GM23338 (cell line): ENCODE data around the gene UBAC1. TPM values are rescaled to one million over a fixed set of nuclear protein-coding genes. Genes with fewer than 3 reads are reported as not detected.
A peak's percentile ranks its signal among the peaks of the same experiment; 100 is the strongest.
"Not testable (repeated sequence)": the region's sequence is repeated elsewhere in the genome, so short reads cannot be mapped to it uniquely, and the experiment has no call there.

ENCODE experiments used
- ATAC-seq: fragments of 200-7000 bp; cut with Tn5 transposase; 3 replicates; pipeline ENCODE4 v1.9.1; 2020
- DNase-seq: peaks from one replicate; pipeline ENCODE4 v3.0.0-alpha.2; 2015; ENCODE audit warnings: low spot score
- H2AFZ ChIP-seq: fragments of 200-600 bp; sonication (generic); 2 replicates; pipeline ENCODE4 v1.8.0; 2016; ENCODE audit warnings: antibody characterized with exemption, mild to moderate bottlenecking, moderate library complexity
- H3F3A ChIP-seq: fragments of 200-600 bp; sonication (generic); replicated peaks from 2 replicates; pipeline ENCODE4 v1.8.0; 2017; ENCODE audit warnings: antibody characterized with exemption, mixed run types, low read depth
- H3K27ac ChIP-seq: fragments of 200-600 bp; sonication (generic); 2 replicates; pipeline ENCODE4 v1.6.1; 2016; ENCODE audit warnings: low read depth
- H3K27me3 ChIP-seq: fragments of 200-600 bp; sonication (generic); 2 replicates; pipeline ENCODE4 v1.8.0; 2016; ENCODE audit warnings: mild to moderate bottlenecking, mixed run types, moderate library complexity; ENCODE audit not compliant: insufficient read depth
- H3K36me3 ChIP-seq: fragments of 200-600 bp; sonication (generic); 2 replicates; pipeline ENCODE4 v1.8.0; 2016; ENCODE audit warnings: mild to moderate bottlenecking; ENCODE audit not compliant: insufficient read depth
- H3K4me1 ChIP-seq: fragments of 200-600 bp; sonication (generic); 2 replicates; pipeline ENCODE4 v1.8.0; 2016; ENCODE audit warnings: mild to moderate bottlenecking, moderate library complexity; ENCODE audit not compliant: insufficient read depth
- H3K4me2 ChIP-seq: fragments of 200-600 bp; sonication (generic); 2 replicates; pipeline ENCODE4 v1.7.1; 2017; ENCODE audit warnings: mixed run types
- H3K4me3 ChIP-seq: fragments of 200-600 bp; sonication (generic); 2 replicates; pipeline ENCODE4 v1.6.1; 2016; ENCODE audit warnings: mixed run types
- H3K79me2 ChIP-seq: fragments of 200-600 bp; sonication (generic); replicated peaks from 2 replicates; pipeline ENCODE4 v1.8.0; 2017; ENCODE audit warnings: mild to moderate bottlenecking; ENCODE audit not compliant: insufficient read depth
- H3K9me2 ChIP-seq: fragments of 200-600 bp; sonication (generic); 2 replicates; pipeline ENCODE4 v1.8.0; 2017; ENCODE audit not compliant: insufficient read depth
- H4K20me1 ChIP-seq: fragments of 200-600 bp; sonication (generic); replicated peaks from 2 replicates; pipeline ENCODE4 v1.8.0; 2017; ENCODE audit warnings: mild to moderate bottlenecking; ENCODE audit not compliant: insufficient read depth
- H3K27ac Mint-ChIP-seq: 2 replicates; pipeline ENCODE4 v1.8.0; 2020; ENCODE audit warnings: inconsistent platforms, mild to moderate bottlenecking, moderate library complexity, mixed read lengths
- H3K27me3 Mint-ChIP-seq: 3 replicates; pipeline ENCODE4 v1.8.0; 2022; ENCODE audit warnings: low read depth, mild to moderate bottlenecking, moderate library complexity, mixed read lengths, inconsistent platforms; ENCODE audit not compliant: insufficient read depth, poor library complexity
- H3K36me3 Mint-ChIP-seq: 3 replicates; pipeline ENCODE4 v1.8.0; 2021; ENCODE audit warnings: low read depth, mild to moderate bottlenecking, inconsistent platforms, moderate library complexity, mixed read lengths
- H3K4me1 Mint-ChIP-seq: 3 replicates; pipeline ENCODE4 v1.8.0; 2020; ENCODE audit warnings: mild to moderate bottlenecking, inconsistent platforms, mixed read lengths
- H3K4me3 Mint-ChIP-seq: 3 replicates; pipeline ENCODE4 v1.8.0; 2021; ENCODE audit warnings: moderate library complexity, mild to moderate bottlenecking, inconsistent platforms, mixed read lengths
- H3K9me3 Mint-ChIP-seq: 3 replicates; pipeline ENCODE4 v1.8.0; 2020; ENCODE audit warnings: moderate library complexity, mild to moderate bottlenecking, inconsistent platforms, mixed read lengths
- CREB1 ChIP-seq: fragments of 250-450 bp; sonication (Bioruptor Pico); IDR thresholded peaks from 2 replicates; pipeline ENCODE4 v1.5.0; 2020; ENCODE audit warnings: low read depth, mild to moderate bottlenecking, moderate library complexity
- EZH2phosphoT487 ChIP-seq: fragments of 200-600 bp; sonication (generic); IDR thresholded peaks from one replicate; pipeline ENCODE4 v1.8.1; 2018; ENCODE audit warnings: antibody characterized with exemption; ENCODE audit not compliant: unreplicated experiment
- JUNB ChIP-seq: IDR thresholded peaks from one replicate; pipeline ENCODE4 v1.6.1; 2016; ENCODE audit warnings: antibody characterized with exemption; ENCODE audit not compliant: unreplicated experiment
- NANOG ChIP-seq: IDR thresholded peaks from 2 replicates; pipeline ENCODE4 v1.6.1; 2016; ENCODE audit warnings: antibody characterized with exemption, borderline replicate concordance
- POLR2AphosphoS5 ChIP-seq: IDR thresholded peaks from 2 replicates; pipeline ENCODE4 v1.6.1; 2016; ENCODE audit warnings: antibody characterized with exemption, low read depth
- STAT1 ChIP-seq: IDR thresholded peaks from one replicate; pipeline ENCODE4 v1.6.1; 2016; ENCODE audit warnings: antibody characterized with exemption; ENCODE audit not compliant: unreplicated experiment
- ZNF331 ChIP-seq: fragments of 250-450 bp; sonication (Bioruptor Pico); IDR thresholded peaks from 2 replicates; pipeline ENCODE4 v1.5.0; 2020; ENCODE audit warnings: low read depth, mild to moderate bottlenecking, moderate library complexity
- polyA plus RNA-seq: library from polyadenylated mRNA; unstranded; fragments of >200 nt; fragmentation: Nextera tagmentation; extraction: Ambion mirVana; gene quantifications from 2 replicates; pipeline ENCODE4 v1.2.1, GENCODE V29; 2016
- total RNA-seq: library from RNA; depleted of rRNA; stranded (reverse); fragments of >200 nt; shearing (Covaris generic); gene quantifications from 2 replicates; pipeline ENCODE4 v1.2.3, GENCODE V29; 2014
- TF ChIP-seq, protein P1 (sequence below): IDR thresholded peaks from 2 replicates; pipeline ENCODE4 v1.6.1; 2016; ENCODE audit warnings: antibody characterized with exemption

UBAC1 gene
- total and polyA plus RNA-seq, 2 experiments from 2014 or later = 63.2 to 86.6 TPM

DNA sequence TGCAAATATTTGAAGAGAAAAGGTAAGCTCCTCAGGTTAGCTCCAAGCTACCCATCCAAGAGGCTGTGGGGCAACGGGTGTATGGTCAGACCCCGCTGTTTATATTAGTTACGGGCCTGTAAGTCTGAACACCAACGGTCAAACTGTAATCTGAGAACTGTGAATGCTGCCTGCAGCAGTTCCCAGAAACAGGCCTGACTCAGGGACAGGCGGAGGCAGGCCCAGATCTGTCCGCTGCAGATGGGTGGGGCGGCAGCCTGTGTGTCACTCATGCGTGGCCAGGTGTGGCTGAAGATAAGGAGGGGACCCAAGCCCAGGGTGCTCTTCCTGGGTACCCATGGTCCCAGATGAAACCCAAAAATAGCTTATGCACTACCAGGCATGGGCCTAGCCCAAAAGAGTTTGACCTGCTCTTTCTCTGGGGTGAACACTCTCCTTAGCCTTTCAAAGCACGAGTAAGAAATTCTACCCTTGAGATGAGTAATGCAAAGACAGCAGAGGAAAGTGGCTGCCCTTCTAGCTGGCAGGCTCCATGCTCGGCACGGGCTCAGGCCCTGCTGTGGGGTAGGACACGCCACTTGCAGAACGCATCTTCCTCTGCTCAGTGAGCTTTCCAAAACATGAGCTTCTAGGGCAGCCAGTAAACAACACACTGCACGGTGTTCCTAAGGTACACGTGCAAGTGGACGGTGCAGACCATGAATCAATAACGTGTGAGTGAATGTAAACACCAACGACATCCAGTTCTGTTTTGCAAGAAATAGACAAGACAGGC is 9.1 kb downstream of the UBAC1 start (continued):
- TF ChIP-seq EZH2phosphoT487 = no peak
- TF ChIP-seq, protein P1, sequence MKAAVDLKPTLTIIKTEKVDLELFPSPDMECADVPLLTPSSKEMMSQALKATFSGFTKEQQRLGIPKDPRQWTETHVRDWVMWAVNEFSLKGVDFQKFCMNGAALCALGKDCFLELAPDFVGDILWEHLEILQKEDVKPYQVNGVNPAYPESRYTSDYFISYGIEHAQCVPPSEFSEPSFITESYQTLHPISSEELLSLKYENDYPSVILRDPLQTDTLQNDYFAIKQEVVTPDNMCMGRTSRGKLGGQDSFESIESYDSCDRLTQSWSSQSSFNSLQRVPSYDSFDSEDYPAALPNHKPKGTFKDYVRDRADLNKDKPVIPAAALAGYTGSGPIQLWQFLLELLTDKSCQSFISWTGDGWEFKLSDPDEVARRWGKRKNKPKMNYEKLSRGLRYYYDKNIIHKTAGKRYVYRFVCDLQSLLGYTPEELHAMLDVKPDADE = no peak
- TF ChIP-seq JUNB = no peak
- TF ChIP-seq POLR2AphosphoS5 = no peak
- TF ChIP-seq ZNF331 (CRISPR knock-in tag) = no peak
- no peak for TF ChIP-seq NANOG

DNA sequence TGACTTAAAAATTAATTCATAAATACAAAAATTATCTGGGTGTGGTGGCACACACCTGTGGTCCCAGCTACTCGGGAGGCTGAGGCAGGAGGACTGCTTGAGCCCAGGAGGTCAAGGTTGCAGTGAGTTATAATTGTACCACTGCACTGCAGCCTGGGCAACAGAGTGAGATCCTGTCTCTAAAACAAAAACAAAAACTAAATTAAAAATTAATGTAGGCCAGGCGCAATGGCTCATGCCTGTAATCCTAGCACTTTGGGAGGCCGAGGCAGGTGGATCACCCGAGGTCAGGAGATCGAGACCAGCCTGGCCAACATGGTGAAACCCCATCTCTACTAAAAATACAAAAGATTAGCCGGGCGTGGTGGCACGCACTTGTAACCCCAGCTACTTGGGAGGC is 9.9 kb downstream of the UBAC1 start:
- H3K27me3 ChIP-seq, H3K27me3 Mint-ChIP-seq, H3F3A ChIP-seq, H4K20me1 ChIP-seq, H3K27ac ChIP-seq, DNase-seq, H3K4me3 ChIP-seq, H3K9me2 ChIP-seq, H3K9me3 Mint-ChIP-seq, H2AFZ ChIP-seq, H3K4me1 Mint-ChIP-seq, H3K27ac Mint-ChIP-seq, H3K4me3 Mint-ChIP-seq, ATAC-seq, H3K4me2 ChIP-seq, H3K4me1 ChIP-seq: not testable (repeated sequence)
- peaks cover 13% of the 10 kb centered on the region for H3K36me3 ChIP-seq
- peaks cover 41% of the 10 kb centered on the region for H3K36me3 Mint-ChIP-seq
- peaks cover 14% of the 10 kb centered on the region; the same call in 1 of the 2 replicates for H3K79me2 ChIP-seq

DNA sequence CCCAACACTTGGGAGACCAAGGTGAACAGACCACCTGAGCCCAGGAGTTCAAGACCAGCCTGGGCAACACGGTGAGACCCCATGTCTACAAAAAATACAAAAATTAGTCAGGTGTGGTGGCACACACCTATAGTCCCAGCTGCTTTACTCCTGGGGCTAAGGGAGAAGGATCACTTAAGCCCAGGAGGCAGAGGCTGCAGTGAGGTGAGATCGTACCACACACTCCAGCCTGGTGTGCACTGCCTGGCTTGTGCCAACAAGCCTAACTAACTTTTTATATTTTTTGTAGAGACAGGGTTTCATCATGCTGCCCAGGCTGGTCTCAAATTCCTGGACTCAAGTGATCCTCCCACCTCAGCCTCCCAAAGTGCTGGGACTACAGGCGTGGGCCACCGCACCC is 10.3 kb downstream of the UBAC1 start:
- not testable (repeated sequence) for H4K20me1 ChIP-seq, H3K4me3 ChIP-seq, H3K79me2 ChIP-seq, H3K27me3 ChIP-seq, H3F3A ChIP-seq, H3K4me1 Mint-ChIP-seq, H3K27me3 Mint-ChIP-seq, H3K27ac Mint-ChIP-seq, DNase-seq, H3K4me2 ChIP-seq, H3K27ac ChIP-seq, H2AFZ ChIP-seq, H3K9me3 Mint-ChIP-seq, ATAC-seq, H3K4me1 ChIP-seq, H3K9me2 ChIP-seq, H3K4me3 Mint-ChIP-seq
- H3K36me3 Mint-ChIP-seq = peaks cover 45% of the 10 kb centered on the region
- peaks cover 14% of the 10 kb centered on the region for H3K36me3 ChIP-seq

DNA sequence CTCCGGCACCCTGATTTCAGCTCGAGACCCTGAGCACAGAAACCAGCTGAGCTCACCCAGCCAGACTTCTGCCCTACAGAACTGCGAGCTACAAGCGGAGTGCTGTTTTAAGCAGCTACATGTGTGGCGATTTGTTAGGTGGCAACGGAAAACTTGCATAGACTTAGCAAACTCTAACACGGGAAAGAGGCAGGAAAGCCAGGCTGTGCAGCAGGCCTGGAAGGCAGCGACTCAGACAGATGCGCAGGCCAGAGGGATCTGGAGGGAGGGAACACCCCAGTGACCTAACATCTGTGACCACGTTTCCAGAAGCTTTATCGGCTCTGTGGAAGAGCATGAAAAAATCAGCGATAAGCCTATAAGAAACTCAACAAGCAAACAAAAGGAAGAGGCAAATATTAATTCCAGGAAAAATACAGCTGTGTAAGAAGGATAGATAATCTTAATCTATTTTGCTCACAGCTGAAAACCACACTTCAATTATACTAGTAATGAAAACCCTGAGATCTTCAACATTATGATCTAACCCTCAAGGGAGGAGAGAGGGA is 11.0 kb downstream of the UBAC1 start:
- Histone ChIP-seq H3K4me2 (no peak overlapping the region), H3K4me3 (no peak overlapping the region), H3K27me3 (no peaks in the 10 kb centered on the region), H3K27ac (0 out of 2 replicates have a peak overlapping the region, but pooled peaks have one; percentile 26), H4K20me1 (peaks cover 8% of the 10 kb centered on the region; the same call in 1 of the 2 replicates), H2AFZ (no peak overlapping the region), H3F3A (0 out of 2 replicates have a peak, but pooled peaks cover 4% of the 10 kb centered on the region), H3K9me2 (no peaks in the 10 kb centered on the region), H3K36me3 (peaks cover 18% of the 10 kb centered on the region), H3K79me2 (peaks cover 4% of the 10 kb centered on the region; the same call in 1 of the 2 replicates), H3K4me1 (no peaks in the 10 kb centered on the region)
- Mint-ChIP-seq H3K36me3 (peaks cover 52% of the 10 kb centered on the region), H3K4me3 (no peak overlapping the region), H3K4me1 (no peaks in the 10 kb centered on the region), H3K27ac (no peak overlapping the region), H3K9me3 (no peaks in the 10 kb centered on the region), H3K27me3 (peaks cover 3% of the 10 kb centered on the region)
- ATAC-seq = no peak
- TF ChIP-seq JUNB = no peak
- no peak for TF ChIP-seq POLR2AphosphoS5
- TF ChIP-seq, protein P1 = no peak
- TF ChIP-seq STAT1 = no peak
- TF ChIP-seq CREB1 (CRISPR knock-in tag) = no peak
- DNase-seq = no peak
